ENCODE data around the gene FBXL13. TPM values are rescaled to one million over a fixed set of nuclear protein-coding genes. Genes with fewer than 3 reads are reported as not detected.

The FBXL13 gene
- total RNA-seq, 1 donor from 2014 or later = 4.7 TPM

- no peaks in the 10 kb centered on the region for H3K9me3 Mint-ChIP-seq
- no peak for DNase-seq (ENCODE audit: low spot score in 2 of 2, unreplicated experiment in 2 of 2)
- H3K4me1 Mint-ChIP-seq = peaks cover 6% of the 10 kb centered on the region
- TF ChIP-seq CTCF (IDR thresholded peaks at IDR 0.05; ENCODE audit: unreplicated experiment) = no peak
- H3K36me3 Mint-ChIP-seq = peaks cover 26% of the 10 kb centered on the region
- H3K4me3 Mint-ChIP-seq = no peak overlapping the region
- peak overlapping the region; percentile 78 for H3K27ac Mint-ChIP-seq
- H3K27me3 Mint-ChIP-seq (ENCODE audit: low read depth) = no peaks in the 10 kb centered on the region
Observed at GRCh38 chr7:102823390-102824119, 251.0 kb downstream of the FBXL13 start.

DNA sequence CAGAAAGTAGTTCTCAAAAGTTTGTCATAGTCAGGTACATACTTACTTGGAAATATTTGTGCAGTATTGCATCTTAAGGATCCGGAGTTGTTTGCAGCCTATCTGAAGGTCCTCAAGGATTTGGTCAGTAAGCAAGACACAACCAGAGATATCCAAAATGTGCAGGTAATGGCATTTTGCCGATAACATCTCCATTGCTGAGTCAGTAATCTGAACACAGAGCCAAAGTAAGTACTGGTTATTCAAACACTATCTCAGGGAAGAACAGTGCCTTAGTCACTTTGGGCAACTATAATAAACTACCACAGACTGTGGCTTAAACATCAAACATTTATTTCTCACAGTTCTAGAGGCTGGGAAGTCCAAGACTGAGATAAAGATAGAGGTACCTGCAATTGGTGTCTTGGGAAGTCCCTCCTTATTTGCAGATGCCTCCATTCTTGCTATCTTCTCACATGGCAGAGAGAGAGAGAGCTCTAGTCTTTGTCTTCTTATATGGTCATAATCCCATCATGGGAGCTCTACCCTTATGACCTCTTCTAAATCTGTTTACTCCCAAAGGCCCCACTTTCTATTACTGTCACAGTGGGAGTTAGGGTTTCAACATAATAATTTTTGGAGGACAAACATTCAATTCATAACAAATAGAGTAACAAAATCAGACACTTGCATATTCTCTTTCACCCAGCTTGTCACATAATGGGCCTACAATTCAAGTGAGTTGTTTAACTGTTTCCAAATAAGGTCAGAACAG lies 252.4 kb downstream of the FBXL13 start:
- Mint-ChIP-seq H3K4me3 (no peak overlapping the region), H3K36me3 (peaks cover 21% of the 10 kb centered on the region), H3K9me3 (no peaks in the 10 kb centered on the region), H3K27me3 (ENCODE audit: low read depth) (no peaks in the 10 kb centered on the region), H3K27ac (no peak overlapping the region), H3K4me1 (peaks cover 15% of the 10 kb centered on the region)
- no peak for DNase-seq (ENCODE audit: low spot score in 2 of 2, unreplicated experiment in 2 of 2)
- TF ChIP-seq CTCF (IDR thresholded peaks at IDR 0.05; ENCODE audit: unreplicated experiment) = no peak

DNA sequence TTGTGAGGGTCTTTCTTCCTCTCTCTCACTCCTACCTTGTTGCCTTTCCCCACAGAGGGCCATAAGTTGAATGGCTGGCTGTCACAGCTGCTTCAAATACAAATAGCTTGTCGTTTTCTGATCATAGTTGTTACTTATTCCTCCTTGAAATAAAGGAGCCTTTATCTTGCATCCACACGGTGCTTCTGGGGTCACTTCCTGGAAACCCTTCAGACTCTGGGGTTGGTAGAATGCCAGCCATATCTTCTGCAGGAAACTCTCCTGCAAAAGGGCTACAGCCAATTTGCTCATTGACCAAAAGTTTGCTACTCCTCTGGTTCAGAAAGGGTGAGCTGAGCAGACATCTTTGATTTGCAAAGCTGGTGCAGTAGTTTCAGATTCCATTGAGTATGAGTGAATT lies 255.4 kb downstream of the FBXL13 start:
- no peak overlapping the region for H3K4me3 Mint-ChIP-seq
- TF ChIP-seq CTCF (IDR thresholded peaks at IDR 0.05; ENCODE audit: unreplicated experiment) = no peak
- peaks cover 13% of the 10 kb centered on the region for H3K36me3 Mint-ChIP-seq
- no peaks in the 10 kb centered on the region for H3K27me3 Mint-ChIP-seq (ENCODE audit: low read depth)
- peaks cover 15% of the 10 kb centered on the region for H3K4me1 Mint-ChIP-seq
- no peaks in the 10 kb centered on the region for H3K9me3 Mint-ChIP-seq
- DNase-seq (ENCODE audit: low spot score in 2 of 2, unreplicated experiment in 2 of 2) = no peak
- H3K27ac Mint-ChIP-seq = no peak overlapping the region

DNA sequence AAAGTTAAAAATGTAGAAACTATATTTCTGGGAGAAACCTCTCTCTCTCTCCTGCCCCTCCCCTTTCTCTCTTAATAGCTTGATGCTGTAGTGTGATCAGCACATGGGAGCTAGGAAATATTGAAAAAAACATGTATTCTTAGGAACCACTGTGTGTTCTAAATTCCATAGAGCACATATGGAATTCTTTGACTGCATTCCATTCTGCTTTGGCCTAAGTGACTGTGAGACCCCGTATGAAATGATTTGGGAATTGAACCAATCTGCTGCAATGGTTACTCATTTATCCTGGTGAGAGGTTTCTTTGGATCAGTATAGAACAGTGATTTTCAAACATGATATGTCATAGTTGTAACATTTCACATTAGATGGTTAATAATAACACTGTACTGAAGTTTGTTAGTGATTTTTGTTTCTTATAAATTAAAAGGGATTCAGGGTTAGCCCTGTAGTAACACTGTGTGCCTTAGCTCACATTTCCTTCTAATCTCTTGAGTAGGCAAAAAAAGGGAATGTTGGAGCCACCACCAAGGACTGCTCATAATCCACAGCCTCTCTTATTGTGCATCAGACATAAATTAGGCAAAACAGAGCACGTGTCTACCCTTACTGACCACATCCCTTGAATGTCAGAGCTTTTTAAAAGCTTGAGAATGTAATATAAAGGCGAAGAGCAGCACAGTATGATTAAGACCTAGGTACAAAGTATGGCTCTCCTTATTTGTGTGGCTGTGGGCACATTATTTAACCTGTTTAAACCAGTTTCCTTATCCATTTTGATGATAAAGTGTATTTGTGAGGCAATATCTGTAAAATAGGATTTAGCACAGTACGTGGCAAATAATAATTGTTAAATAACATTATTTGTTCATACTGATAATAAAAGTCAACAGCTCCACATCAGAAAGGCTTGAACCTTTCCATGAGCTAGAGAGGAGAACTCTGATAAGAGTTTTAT lies 256.7 kb downstream of the FBXL13 start:
- Mint-ChIP-seq H3K36me3 (peaks cover 16% of the 10 kb centered on the region), H3K27ac (no peak overlapping the region), H3K9me3 (no peaks in the 10 kb centered on the region), H3K27me3 (ENCODE audit: low read depth) (no peaks in the 10 kb centered on the region), H3K4me1 (peaks cover 19% of the 10 kb centered on the region), H3K4me3 (no peak overlapping the region)
- no peak for TF ChIP-seq CTCF (IDR thresholded peaks at IDR 0.05; ENCODE audit: unreplicated experiment)
- DNase-seq (ENCODE audit: low spot score in 2 of 2, unreplicated experiment in 2 of 2) = no peak

DNA sequence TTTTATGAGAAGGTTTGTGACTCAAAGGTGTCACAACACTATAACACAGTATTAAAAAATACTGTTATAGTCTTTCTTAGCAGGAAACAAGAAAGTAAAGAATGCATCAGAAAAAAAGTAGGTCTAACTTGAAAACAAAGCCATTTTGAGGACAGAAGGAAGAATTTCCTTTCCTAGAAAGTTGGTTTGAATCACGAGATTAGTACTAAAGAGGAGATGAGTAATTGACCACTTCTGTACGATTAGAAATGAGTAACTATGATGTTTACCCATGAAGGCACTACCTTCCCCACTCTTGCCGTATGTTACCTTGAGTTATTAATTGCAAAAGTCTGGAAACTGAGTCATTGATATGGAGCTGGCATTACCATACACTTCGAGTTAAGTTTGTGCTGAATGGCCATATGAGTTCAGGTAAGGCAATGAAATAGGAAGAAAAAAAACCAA lies 260.5 kb downstream of the FBXL13 start:
- Mint-ChIP-seq H3K27me3 (ENCODE audit: low read depth) (no peaks in the 10 kb centered on the region), H3K4me3 (no peak overlapping the region), H3K9me3 (no peaks in the 10 kb centered on the region), H3K4me1 (peaks cover 36% of the 10 kb centered on the region), H3K36me3 (peaks cover 11% of the 10 kb centered on the region), H3K27ac (no peak overlapping the region)
- no peak for TF ChIP-seq CTCF (IDR thresholded peaks at IDR 0.05; ENCODE audit: unreplicated experiment)
- DNase-seq (ENCODE audit: low spot score in 2 of 2, unreplicated experiment in 2 of 2) = no peak
